Nucleus accumbens (tissue), 56 donors: Measurements from ENCODE around the gene MICALL1.
"Not testable (repeated sequence)": the region's sequence is repeated elsewhere in the genome, so short reads cannot be mapped to it uniquely, and the experiment has no call there.

Experiments used
- DNase-seq, 56 donors: peaks; one replicate each; lab custom pipeline; 2025; lab: John Stamatoyannopoulos, UW

MICALL1 gene

DNA sequence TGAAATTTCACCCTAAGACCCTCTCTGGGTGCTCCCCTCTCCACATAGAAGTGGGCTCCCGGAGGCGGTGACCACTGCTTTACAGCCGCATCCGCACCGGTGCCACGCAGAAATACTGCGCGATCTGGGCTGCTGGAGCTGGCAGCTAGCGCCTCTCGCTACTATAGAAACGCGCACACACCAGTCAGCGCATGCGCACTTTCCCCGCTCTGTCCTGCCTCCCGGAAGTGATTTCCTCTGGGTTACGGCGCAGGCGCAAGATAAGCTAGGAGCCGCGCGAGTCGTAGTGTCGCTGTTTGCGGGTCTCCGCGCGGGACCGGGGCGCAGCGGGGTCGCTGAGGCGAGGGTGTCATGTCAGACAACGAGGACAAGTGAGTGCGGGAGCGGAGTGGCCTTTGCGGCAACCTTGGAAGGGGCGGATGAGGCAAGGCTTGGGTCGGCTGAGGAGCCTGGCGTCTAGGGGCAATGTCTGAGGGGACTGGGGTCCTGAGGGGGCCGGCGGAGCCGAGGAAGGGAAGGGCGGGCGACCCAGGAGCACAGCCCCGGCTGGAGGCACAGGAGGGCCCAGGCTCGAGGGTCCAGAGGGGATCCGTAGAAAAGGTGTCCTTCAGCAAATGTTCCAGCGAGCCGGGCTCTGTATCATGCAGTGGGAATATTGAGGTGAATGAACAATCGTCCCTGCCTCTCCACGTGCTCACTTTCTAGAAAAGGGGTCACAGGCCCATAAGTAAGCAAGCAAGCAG is 47.5 kb downstream of the MICALL1 start, which contains the start of the genes C22orf23 and POLR2F:
TSS of gene C22orf23 (minus strand) at position 165 of the 743 bp plus-strand sequence. CDS start 452 bp downstream, outside the sequence.
TSS of gene POLR2F (plus strand) at position 263 of the 743 bp plus-strand sequence. CDS start at position 352, 89 bp downstream.
- peak in 55 of 56 donors; percentile 36 to 96 (median 87) for DNase-seq

DNA sequence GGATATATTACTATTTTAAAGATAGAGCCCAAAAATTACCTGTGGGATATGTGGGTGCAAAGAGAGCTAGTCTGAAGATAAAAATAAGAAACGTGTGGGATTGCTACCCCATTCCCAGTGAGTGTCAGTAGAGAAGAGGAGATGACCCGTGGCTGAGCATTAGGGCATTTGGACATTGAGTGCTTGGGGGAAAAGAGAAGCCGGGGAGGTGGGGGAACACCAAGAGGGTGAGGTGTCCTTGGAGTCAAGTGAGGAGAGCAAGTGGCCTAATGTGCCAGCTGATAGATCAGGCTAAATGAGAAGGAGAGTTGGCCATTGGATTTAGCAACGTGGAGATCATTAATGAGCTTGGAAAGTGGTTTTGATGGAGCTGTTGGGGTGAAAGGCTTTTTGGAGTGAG is 48.6 kb downstream of the MICALL1 start:
- no peak for DNase-seq

GRCh38 chr22:37955825-37956397 is 49.8 kb downstream of the MICALL1 start:
- DNase-seq, result not testable (repeated sequence)

GRCh38 chr22:37957232-37957631 is 51.1 kb downstream of the MICALL1 start:
- DNase-seq, result no peak

DNA sequence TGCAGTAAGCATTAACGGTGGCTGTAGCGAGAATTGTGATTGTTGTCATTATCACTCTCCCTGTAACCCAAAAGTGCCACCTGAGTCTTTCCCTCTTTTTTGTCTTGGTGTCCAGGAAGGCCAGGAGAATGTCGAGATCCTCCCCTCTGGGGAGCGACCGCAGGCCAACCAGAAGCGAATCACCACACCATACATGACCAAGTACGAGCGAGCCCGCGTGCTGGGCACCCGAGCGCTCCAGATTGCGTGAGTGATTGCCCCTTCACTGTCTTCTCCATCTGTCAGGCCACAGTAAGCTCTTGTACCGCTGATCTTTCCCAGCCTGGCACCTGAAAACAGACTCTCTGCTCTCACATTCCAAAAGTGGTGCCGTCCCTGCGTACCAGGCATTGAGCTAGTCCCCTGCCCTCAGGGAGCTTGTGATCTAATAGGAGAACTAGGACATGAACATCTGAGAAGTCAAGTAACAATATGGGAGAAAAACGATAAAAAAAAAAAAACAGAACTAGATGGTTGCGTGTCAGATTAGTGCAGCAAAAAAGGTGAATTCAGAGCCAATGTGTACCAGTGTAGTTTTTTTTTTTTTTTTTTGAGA is 53.2 kb downstream of the MICALL1 start:
- DNase-seq, result no peak

- no peak for DNase-seq
Observed at GRCh38 chr22:37961062-37961461, 55.0 kb downstream of the MICALL1 start.

- DNase-seq, result no peak
Observed at GRCh38 chr22:37965940-37966664, 60.0 kb downstream of the MICALL1 start.

DNA sequence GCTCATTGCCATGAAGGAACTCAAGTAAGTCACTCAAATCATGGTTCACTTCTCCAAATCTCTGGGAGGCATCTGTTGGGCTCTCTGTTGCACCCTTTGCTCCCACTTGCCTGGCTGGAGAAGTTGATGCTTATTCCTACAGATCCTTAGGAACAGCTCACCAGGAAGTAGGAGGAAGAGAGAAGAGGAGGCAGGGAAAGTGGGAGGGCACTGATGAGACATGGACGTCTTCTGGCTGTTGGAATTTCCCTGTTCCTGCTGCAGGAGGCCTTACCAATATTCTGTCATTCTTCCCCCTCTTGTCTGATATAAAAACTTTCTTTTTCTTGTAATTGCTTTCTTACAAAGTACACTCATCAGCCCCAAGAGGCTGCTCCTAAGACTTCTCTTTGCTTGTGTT is 61.0 kb downstream of the MICALL1 start:
- peak in 5 of 56 donors; percentile 13 to 44 (median 32) for DNase-seq

GRCh38 chr22:37967637-37968451 is 61.7 kb downstream of the MICALL1 start:
- peak in 8 of 56 donors; percentile 25 to 45 (median 38) for DNase-seq

GRCh38 chr22:37968452-37969251 is 62.6 kb downstream of the MICALL1 start:
- DNase-seq, result peak in 48 of 56 donors; percentile 26 to 87 (median 70)

- DNase-seq, result no peak
Observed at GRCh38 chr22:37970864-37971263, 64.8 kb downstream of the MICALL1 start.

GRCh38 chr22:37971475-37972434 is 65.7 kb downstream of the MICALL1 start:
- peak in 7 of 56 donors; percentile 18 to 54 (median 29) for DNase-seq

DNA sequence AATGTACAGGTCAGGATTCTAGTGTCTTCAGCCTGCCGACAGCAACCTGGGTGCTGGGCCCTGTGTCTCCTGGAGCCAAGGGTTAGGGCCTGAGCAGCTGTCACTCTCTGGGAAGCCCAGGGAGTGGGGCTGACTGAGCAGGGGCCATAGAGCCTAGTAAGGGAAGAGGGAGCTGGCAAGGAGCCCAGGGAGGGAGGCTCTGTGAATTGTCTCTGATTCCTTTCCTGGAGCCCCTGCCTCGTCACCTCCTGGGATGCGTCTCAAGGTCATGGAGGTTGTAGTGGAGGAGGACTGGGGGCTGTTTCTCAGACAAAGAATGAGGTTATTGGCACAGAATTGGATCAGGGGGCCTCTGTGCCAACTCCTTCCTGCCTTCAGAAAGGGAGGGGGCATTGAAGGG is 66.4 kb downstream of the MICALL1 start:
- DNase-seq, result peak in 11 of 56 donors; percentile 25 to 61 (median 38)

- peak in 1 of 56 donors; percentile 27 for DNase-seq
Observed at GRCh38 chr22:37973271-37974170, 67.4 kb downstream of the MICALL1 start.

DNA sequence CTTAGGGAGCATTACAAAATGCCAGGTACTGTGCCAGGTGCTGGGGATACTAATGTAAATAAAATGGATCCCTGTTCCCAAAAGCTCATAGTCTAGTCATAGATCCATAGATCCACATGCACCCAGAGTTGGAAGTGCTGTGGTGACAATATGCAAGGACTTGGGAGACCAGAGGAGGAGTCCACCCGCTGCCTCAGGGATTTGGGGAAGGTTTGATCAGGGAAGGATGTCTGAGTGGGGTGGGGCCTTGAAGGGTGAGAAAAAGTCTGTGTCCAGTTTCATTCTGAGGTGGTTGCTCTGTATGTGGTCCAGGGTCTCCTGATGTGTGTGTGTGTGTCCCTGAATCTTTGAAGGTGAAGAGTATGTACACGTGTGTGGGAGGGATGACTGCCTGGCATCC is 69.1 kb downstream of the MICALL1 start:
- no peak for DNase-seq

GRCh38 chr22:37976022-37976421 is 69.9 kb downstream of the MICALL1 start:
- DNase-seq, result not testable (repeated sequence)

GRCh38 chr22:37976547-37976946 is 70.5 kb downstream of the MICALL1 start:
- DNase-seq, result no peak
